Panc1 (cell line): ENCODE measurements around the gene MRPL50. TPM values are rescaled to one million over a fixed set of nuclear protein-coding genes. Genes with fewer than 3 reads are reported as not detected.
A peak's percentile ranks its signal among the peaks of the same experiment; 100 is the strongest.

Experiments
- ATAC-seq: fragments of 200-7000 bp; cut with Tn5 transposase; 2 replicates; pipeline ENCODE4 v1.9.1; 2020; ENCODE audit warnings: mild to moderate bottlenecking, moderate library complexity
- BruUV-seq: library from RNA; stranded (reverse); fragments of 400-500 nt; replicated peaks from 2 replicates; lab custom pipeline; 2021; lab: Mats Ljungman, UMichigan
- CTCF ChIA-PET: fragments of 300-600 bp; sonication (Branson Sonifier 250); formaldehyde crosslinking; loops from one replicate; lab custom pipeline; 2022; ENCODE audit warnings: antibody characterized with exemption; lab: Charles Lee
- POLR2A ChIA-PET: fragments of 300-600 bp; sonication (Branson Sonifier 250); formaldehyde crosslinking; loops from one replicate; lab custom pipeline; 2022; ENCODE audit warnings: antibody characterized with exemption; lab: Charles Lee
- DNase-seq: peaks from one replicate; pipeline ENCODE4 v3.0.0-alpha.2; 2010; ENCODE audit warnings: low read depth, low spot score
- H3K27ac ChIP-seq: 2 replicates; pipeline ENCODE4 v1.5.1; 2011; ENCODE audit warnings: mild to moderate bottlenecking, low read length, inconsistent platforms
- H3K27me3 ChIP-seq: fragments of 200-500 bp; sonication (Bioruptor generic); 2 replicates; pipeline ENCODE4 v1.6.0; 2014; ENCODE audit warnings: low read length, inconsistent platforms; ENCODE audit not compliant: control insufficient read depth, insufficient read depth
- H3K36me3 ChIP-seq: fragments of 200-500 bp; sonication (Bioruptor generic); 2 replicates; pipeline ENCODE4 v1.5.1; 2014; ENCODE audit warnings: inconsistent platforms, mild to moderate bottlenecking, low read length, moderate library complexity; ENCODE audit not compliant: control insufficient read depth, insufficient read depth
- H3K4me1 ChIP-seq: 2 replicates; pipeline ENCODE4 v1.5.1; 2011; ENCODE audit warnings: inconsistent platforms, mild to moderate bottlenecking, low read length, moderate library complexity; ENCODE audit not compliant: control insufficient read depth, insufficient read depth
- H3K4me3 ChIP-seq, 2 experiments: 2 replicates each; pipeline ENCODE4 v1.5.1; 2011 to 2012; ENCODE audit warnings: low read depth in 2 of 2, low read length in 2 of 2, mild to moderate bottlenecking in 2 of 2, inconsistent platforms in 1 of 2, moderate library complexity in 1 of 2
- H3K9me3 ChIP-seq: fragments of 200-500 bp; sonication (Bioruptor generic); 2 replicates; pipeline ENCODE4 v1.5.1; 2014; ENCODE audit warnings: low read depth, mild to moderate bottlenecking, inconsistent platforms, low read length, moderate library complexity; ENCODE audit not compliant: control insufficient read depth, insufficient read depth
- CTCF ChIP-seq: fragments of 450-650 bp; IDR thresholded peaks from 2 replicates; pipeline ENCODE4 v1.5.1; 2017; ENCODE audit warnings: mild to moderate bottlenecking
- POLR2AphosphoS5 ChIP-seq: IDR thresholded peaks from 2 replicates; pipeline ENCODE4 v1.6.1; 2012; ENCODE audit warnings: mild to moderate bottlenecking, low read depth, low read length, moderate library complexity
- SIN3A ChIP-seq: IDR thresholded peaks from 2 replicates; pipeline ENCODE4 v1.6.1; 2012; ENCODE audit warnings: low read depth, mild to moderate bottlenecking, low read length, moderate library complexity, borderline replicate concordance; ENCODE audit not compliant: insufficient read depth
- TCF7L2 ChIP-seq: IDR thresholded peaks from 2 replicates; pipeline ENCODE4 v1.6.1; 2011; ENCODE audit warnings: mild to moderate bottlenecking, low read depth, low read length, inconsistent platforms
- in situ Hi-C: cut with HindIII; loops from 2 replicates; pipeline ENCODE4 v1.10.0; 2016; ENCODE audit warnings: low sequenced_read_pairs, low pct_unique_long_range_greater_than_20kb
- intact Hi-C: fragments of 100-400 bp; cut with micrococcal nuclease; formaldehyde crosslinking; loops from one replicate; pipeline ENCODE4 v1.10.0; 2022; ENCODE audit not compliant: unreplicated experiment
- total RNA-seq: library from RNA; stranded (reverse); gene quantifications from one replicate; pipeline ENCODE4 v1.2.1, GENCODE V29; 2021; ENCODE audit not compliant: unreplicated experiment
- TF ChIP-seq, protein P1 (sequence below), 2 experiments: IDR thresholded peaks; 2 replicates each; pipeline ENCODE4 v1.6.1; 2011 to 2012; ENCODE audit warnings: low read depth in 2 of 2, control low read depth in 1 of 2, low read length in 1 of 2, mild to moderate bottlenecking in 1 of 2, moderate library complexity in 1 of 2; ENCODE audit not compliant: insufficient read depth in 1 of 2

MRPL50 gene
- total RNA-seq, 1 experiment from 2014 or later = 7.2 TPM

DNA sequence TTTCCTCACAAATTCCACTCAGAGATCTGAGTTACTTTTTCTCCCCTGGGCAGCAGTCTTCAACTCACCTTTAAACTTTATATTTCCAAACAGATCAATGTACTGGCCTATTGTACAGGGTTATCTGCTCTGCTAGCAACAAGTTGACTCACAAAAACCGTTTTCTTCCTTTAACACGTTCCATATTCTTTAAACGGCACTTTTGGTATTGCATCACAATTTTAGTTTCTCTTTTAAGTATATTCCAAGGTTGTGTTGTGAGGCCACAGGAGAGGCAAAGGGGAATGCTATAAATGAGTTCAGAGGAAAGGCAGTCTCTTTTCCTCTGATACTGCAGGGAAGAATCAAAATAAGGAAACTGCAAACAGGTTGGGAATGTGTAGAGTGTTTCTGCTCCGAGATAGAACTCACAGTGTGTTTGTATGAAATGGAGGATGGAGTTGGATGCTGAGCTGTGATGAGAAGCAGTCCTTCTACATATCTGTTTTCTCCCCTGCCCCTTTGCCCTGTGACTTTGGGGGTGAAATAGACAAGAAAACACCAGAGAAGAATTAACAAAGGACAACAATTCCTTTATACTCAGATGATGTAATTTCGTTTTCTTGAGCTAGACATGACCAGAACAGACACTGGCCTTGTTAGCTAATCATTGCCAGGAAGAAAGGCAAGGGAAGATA is 47.1 kb upstream of the MRPL50 start:
- no peaks in the 10 kb centered on the region for H3K36me3 ChIP-seq
- TF ChIP-seq, protein P1, sequence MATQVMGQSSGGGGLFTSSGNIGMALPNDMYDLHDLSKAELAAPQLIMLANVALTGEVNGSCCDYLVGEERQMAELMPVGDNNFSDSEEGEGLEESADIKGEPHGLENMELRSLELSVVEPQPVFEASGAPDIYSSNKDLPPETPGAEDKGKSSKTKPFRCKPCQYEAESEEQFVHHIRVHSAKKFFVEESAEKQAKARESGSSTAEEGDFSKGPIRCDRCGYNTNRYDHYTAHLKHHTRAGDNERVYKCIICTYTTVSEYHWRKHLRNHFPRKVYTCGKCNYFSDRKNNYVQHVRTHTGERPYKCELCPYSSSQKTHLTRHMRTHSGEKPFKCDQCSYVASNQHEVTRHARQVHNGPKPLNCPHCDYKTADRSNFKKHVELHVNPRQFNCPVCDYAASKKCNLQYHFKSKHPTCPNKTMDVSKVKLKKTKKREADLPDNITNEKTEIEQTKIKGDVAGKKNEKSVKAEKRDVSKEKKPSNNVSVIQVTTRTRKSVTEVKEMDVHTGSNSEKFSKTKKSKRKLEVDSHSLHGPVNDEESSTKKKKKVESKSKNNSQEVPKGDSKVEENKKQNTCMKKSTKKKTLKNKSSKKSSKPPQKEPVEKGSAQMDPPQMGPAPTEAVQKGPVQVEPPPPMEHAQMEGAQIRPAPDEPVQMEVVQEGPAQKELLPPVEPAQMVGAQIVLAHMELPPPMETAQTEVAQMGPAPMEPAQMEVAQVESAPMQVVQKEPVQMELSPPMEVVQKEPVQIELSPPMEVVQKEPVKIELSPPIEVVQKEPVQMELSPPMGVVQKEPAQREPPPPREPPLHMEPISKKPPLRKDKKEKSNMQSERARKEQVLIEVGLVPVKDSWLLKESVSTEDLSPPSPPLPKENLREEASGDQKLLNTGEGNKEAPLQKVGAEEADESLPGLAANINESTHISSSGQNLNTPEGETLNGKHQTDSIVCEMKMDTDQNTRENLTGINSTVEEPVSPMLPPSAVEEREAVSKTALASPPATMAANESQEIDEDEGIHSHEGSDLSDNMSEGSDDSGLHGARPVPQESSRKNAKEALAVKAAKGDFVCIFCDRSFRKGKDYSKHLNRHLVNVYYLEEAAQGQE (IDR thresholded peaks at IDR 0.05; ENCODE audit: insufficient read depth in 1 of 2, low read depth in 2 of 2, low read length in 1 of 2) = no peak
- TF ChIP-seq SIN3A (no peak), POLR2AphosphoS5 (no peak), TCF7L2 (no peak), CTCF (no peak)
- ATAC-seq (no peak), DNase-seq (no peak)
- ChIA-PET POLR2A (no interaction called here), CTCF (no interaction called here)
- no peak overlapping the region for H3K27ac ChIP-seq
- in situ Hi-C loops = no loop called here
- no TSS peak for BruUV-seq
- peaks cover 2% of the 10 kb centered on the region; the same call in 1 of the 2 replicates for H3K27me3 ChIP-seq
- intact Hi-C loops = no loop called here
- peak overlapping the region; percentile 16 to 44 for H3K4me3 ChIP-seq
- no peaks in the 10 kb centered on the region for H3K9me3 ChIP-seq
- H3K4me1 ChIP-seq = no peaks in the 10 kb centered on the region

GRCh38 chr9:101443364-101443771 is 45.0 kb upstream of the MRPL50 start:
- BruUV-seq = no TSS peak
- ATAC-seq (no peak), DNase-seq (no peak)
- intact Hi-C loops = no loop called here
- ChIA-PET POLR2A (no interaction called here), CTCF (no interaction called here)
- H3K27me3 ChIP-seq = no peaks in the 10 kb centered on the region
- TF ChIP-seq, protein P1 (IDR thresholded peaks at IDR 0.05; ENCODE audit: insufficient read depth in 1 of 2, low read depth in 2 of 2, low read length in 1 of 2) = no peak
- no peak for TF ChIP-seq POLR2AphosphoS5
- TF ChIP-seq SIN3A = no peak
- no peak for TF ChIP-seq TCF7L2
- no peak for TF ChIP-seq CTCF
- H3K9me3 ChIP-seq = no peaks in the 10 kb centered on the region
- no peak overlapping the region for H3K4me3 ChIP-seq
- in situ Hi-C loops = no loop called here
- no peak overlapping the region for H3K27ac ChIP-seq
- no peaks in the 10 kb centered on the region for H3K36me3 ChIP-seq
- no peaks in the 10 kb centered on the region for H3K4me1 ChIP-seq
